H1 (cell line): Measurements from ENCODE around the gene CT45A9.
"Not testable (repeated sequence)": the region's sequence is repeated elsewhere in the genome, so short reads cannot be mapped to it uniquely, and the experiment has no call there.

Experiments
- ATF3 ChIP-seq: IDR thresholded peaks from 2 replicates; pipeline ENCODE4 v1.6.1; 2011; ENCODE audit warnings: low read depth, mild to moderate bottlenecking, low read length; ENCODE audit not compliant: insufficient read depth
- EP300 ChIP-seq, 2 experiments: IDR thresholded peaks; 1 replicate in 1 of 2; 2 replicates in 1 of 2; pipeline ENCODE4 v1.6.1; 2011 to 2012; ENCODE audit warnings: low read depth in 2 of 2, low read length in 2 of 2, mild to moderate bottlenecking in 2 of 2, borderline replicate concordance in 1 of 2, inconsistent platforms in 1 of 2, moderate library complexity in 1 of 2
- EZH2 ChIP-seq: fragments of 200-600 bp; sonication (generic); IDR thresholded peaks from 2 replicates; pipeline ENCODE4 v1.7.1; 2012; ENCODE audit warnings: low read depth, mild to moderate bottlenecking, moderate library complexity, low read length, inconsistent platforms; ENCODE audit not compliant: severe bottlenecking
- MAX ChIP-seq: IDR thresholded peaks from 2 replicates; pipeline ENCODE4 v1.6.1; 2012; ENCODE audit warnings: inconsistent platforms
- POLR2A ChIP-seq, 2 experiments: IDR thresholded peaks; 1 replicate in 1 of 2; 2 replicates in 1 of 2; pipeline ENCODE4 v1.6.1; 2011; ENCODE audit warnings: low read depth in 2 of 2, low read length in 2 of 2, mild to moderate bottlenecking in 2 of 2; ENCODE audit errors: control extremely low read depth in 1 of 2
- POLR2AphosphoS5 ChIP-seq: IDR thresholded peaks from 2 replicates; pipeline ENCODE4 v1.6.1; 2011; ENCODE audit warnings: low read depth, low read length
- RAD21 ChIP-seq, 2 experiments: IDR thresholded peaks in 1 of 2; conservative IDR thresholded peaks in 1 of 2; 2 replicates each; pipeline ENCODE4 v1.6.1; 2011; ENCODE audit warnings: low read depth in 2 of 2, low read length in 2 of 2, improper control_type of control experiment in 1 of 2, inconsistent platforms in 1 of 2, mild to moderate bottlenecking in 1 of 2, moderate library complexity in 1 of 2
- RFX5 ChIP-seq: IDR thresholded peaks from 2 replicates; pipeline ENCODE4 v1.6.1; 2011; ENCODE audit warnings: low read depth, low read length, improper control_type of control experiment, borderline replicate concordance
- RXRA ChIP-seq: IDR thresholded peaks from 2 replicates; pipeline ENCODE4 v1.6.1; 2011; ENCODE audit warnings: low read depth, mild to moderate bottlenecking, low read length, moderate library complexity; ENCODE audit not compliant: insufficient read depth
- SP1 ChIP-seq: IDR thresholded peaks from 2 replicates; pipeline ENCODE4 v1.6.1; 2011; ENCODE audit warnings: low read depth, low read length

GRCh38 chrX:135888230-135888629, 16.6 kb upstream of the CT45A9 start:
- TF ChIP-seq ATF3; EZH2; RAD21 (IDR thresholded peaks at IDR 0.05 in 1 of 2, conservative IDR thresholded peaks at IDR 0.05 in 1 of 2; ENCODE audit: low read depth in 2 of 2, low read length in 2 of 2); SP1; POLR2AphosphoS5; MAX; EP300 (IDR thresholded peaks at IDR 0.05; ENCODE audit: borderline replicate concordance in 1 of 2, low read depth in 2 of 2, low read length in 2 of 2); POLR2A (IDR thresholded peaks at IDR 0.05; ENCODE audit: control extremely low read depth in 1 of 2, low read depth in 2 of 2, low read length in 2 of 2); RFX5; RXRA: not testable (repeated sequence)
